Karpas-422 (cell line): Measurements from ENCODE around the gene FMO3. TPM values are rescaled to one million over a fixed set of nuclear protein-coding genes. Genes with fewer than 3 reads are reported as not detected.
A peak's percentile ranks its signal among the peaks of the same experiment; 100 is the strongest.

ENCODE experiments used
- DNase-seq: peaks from one replicate; pipeline ENCODE4 v3.0.0-alpha.2; 2015
- H2AFZ ChIP-seq: fragments of 200-600 bp; sonication (generic); 2 replicates; pipeline ENCODE4 v1.6.1; 2014; ENCODE audit warnings: antibody characterized with exemption, low read length, mixed read lengths
- H3K27ac ChIP-seq: fragments of 200-600 bp; sonication (generic); 2 replicates; pipeline ENCODE4 v1.5.1; 2014; ENCODE audit warnings: mild to moderate bottlenecking, low read length, moderate library complexity
- H3K27me3 ChIP-seq: fragments of 200-600 bp; sonication (generic); 2 replicates; pipeline ENCODE4 v1.6.1; 2014; ENCODE audit warnings: low read length, mixed read lengths
- H3K36me3 ChIP-seq: fragments of 200-600 bp; sonication (generic); 2 replicates; pipeline ENCODE4 v1.6.1; 2014; ENCODE audit warnings: low read length, mixed read lengths; ENCODE audit not compliant: insufficient read depth
- H3K4me1 ChIP-seq: fragments of 200-600 bp; sonication (generic); 2 replicates; pipeline ENCODE4 v1.6.1; 2014; ENCODE audit warnings: mild to moderate bottlenecking, low read length, mixed read lengths
- H3K4me2 ChIP-seq: fragments of 200-600 bp; sonication (generic); 2 replicates; pipeline ENCODE4 v1.6.1; 2014; ENCODE audit warnings: low read length, low read depth, mild to moderate bottlenecking; ENCODE audit not compliant: poor library complexity, severe bottlenecking
- H3K4me3 ChIP-seq: fragments of 200-600 bp; sonication (generic); 2 replicates; pipeline ENCODE4 v1.5.1; 2014; ENCODE audit warnings: mild to moderate bottlenecking, antibody characterized with exemption, low read length, mixed read lengths
- H3K79me2 ChIP-seq: fragments of 200-600 bp; sonication (generic); 2 replicates; pipeline ENCODE4 v1.6.1; 2014; ENCODE audit warnings: mild to moderate bottlenecking, low read length, mixed read lengths
- H3K9ac ChIP-seq: fragments of 200-600 bp; sonication (generic); 2 replicates; pipeline ENCODE4 v1.6.0; 2014; ENCODE audit warnings: low read length
- H3K9me2 ChIP-seq: fragments of 200-600 bp; sonication (generic), shearing (Covaris generic); replicated peaks from 2 replicates; pipeline ENCODE4 v1.6.0; 2014; ENCODE audit warnings: mild to moderate bottlenecking, low read length, moderate library complexity; ENCODE audit not compliant: insufficient read depth
- H3K9me3 ChIP-seq: fragments of 300-700, 200-600 bp; sonication (generic); 2 replicates; pipeline ENCODE4 v1.6.1; 2014; ENCODE audit warnings: low read length, mixed read lengths
- H4K20me1 ChIP-seq: fragments of 200-600 bp; sonication (generic); 2 replicates; pipeline ENCODE4 v1.6.1; 2014; ENCODE audit warnings: mild to moderate bottlenecking, antibody characterized with exemption, low read length, low read depth; ENCODE audit not compliant: insufficient read depth
- total RNA-seq: library from RNA; depleted of rRNA; stranded (reverse); fragments of >200 nt; shearing (Covaris generic); gene quantifications from 2 replicates; pipeline ENCODE4 v1.2.3, GENCODE V29; 2014; ENCODE audit warnings: low replicate concordance; rRNA removed

FMO3 gene
- not detected in 2 replicates for total RNA-seq

DNA sequence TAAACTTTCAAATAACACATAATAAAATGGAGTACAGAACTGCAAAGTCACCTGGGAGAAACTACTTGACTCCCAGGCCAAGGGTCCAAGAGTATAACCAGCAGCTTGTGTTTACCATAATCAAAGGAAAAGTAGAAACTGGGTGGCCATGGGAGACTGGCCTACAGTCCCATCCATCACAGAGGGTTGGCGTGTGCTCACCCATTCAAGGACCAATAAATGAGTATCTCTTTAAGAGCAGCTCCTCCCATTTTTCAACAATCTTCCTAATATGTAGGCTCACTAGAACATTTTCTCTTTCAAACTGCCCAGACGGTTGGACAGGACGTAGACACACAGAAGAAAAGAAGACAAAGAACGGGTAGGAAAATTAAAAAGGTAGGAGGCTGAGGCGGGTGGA, at the start of gene FMO3:
Gene FMO3, plus strand, starts transcription at position 302 of the 400 bp plus-strand sequence. CDS start 1,754 bp downstream, outside the sequence.
- H3K4me3 ChIP-seq, result no peak within 1 kb of the TSS
- no peaks in the 10 kb centered on the region for H3K27me3 ChIP-seq
- no peak within 1 kb of the TSS for H3K4me2 ChIP-seq
- no peaks in the 10 kb centered on the region for H3K79me2 ChIP-seq
- H3K27ac ChIP-seq, result no peak within 1 kb of the TSS
- peak; percentile 21 for DNase-seq
- no peaks in the 10 kb centered on the region for H3K36me3 ChIP-seq
- no peaks in the 10 kb centered on the region for H3K4me1 ChIP-seq
- no peaks in the 10 kb centered on the region for H3K9me3 ChIP-seq
- H3K9me2 ChIP-seq, result no peaks in the 10 kb centered on the region
- H3K9ac ChIP-seq, result no peak within 1 kb of the TSS
- H2AFZ ChIP-seq, result no peak within 1 kb of the TSS
- no peaks in the 10 kb centered on the region for H4K20me1 ChIP-seq

DNA sequence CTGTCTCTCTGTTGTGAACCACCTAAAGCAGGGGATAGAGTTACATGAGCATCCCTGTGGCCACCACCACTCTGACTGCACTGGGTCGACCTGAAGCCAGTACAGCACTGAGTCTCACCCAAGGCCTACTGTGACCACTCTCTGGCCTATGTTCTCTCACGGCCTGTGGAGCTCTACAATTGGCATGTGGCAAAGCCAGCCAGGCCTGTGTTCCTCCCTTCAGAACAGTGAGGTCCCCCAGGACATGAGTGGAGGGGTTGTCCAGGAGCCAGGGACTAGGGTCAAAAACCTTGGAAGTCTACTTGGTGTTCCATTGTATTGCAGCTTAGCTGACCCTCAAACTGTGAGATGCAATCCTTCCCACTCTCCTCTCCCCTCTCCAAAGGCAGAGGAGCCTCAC, 42.7 kb upstream of the FMO3 start:
- Histone ChIP-seq H3K27ac (no peak overlapping the region), H3K9me2 (no peaks in the 10 kb centered on the region), H3K36me3 (no peaks in the 10 kb centered on the region), H3K4me1 (no peaks in the 10 kb centered on the region), H2AFZ (no peak overlapping the region), H3K27me3 (no peaks in the 10 kb centered on the region), H3K4me2 (no peak overlapping the region), H4K20me1 (no peaks in the 10 kb centered on the region), H3K4me3 (no peak overlapping the region), H3K9ac (no peak overlapping the region), H3K79me2 (no peaks in the 10 kb centered on the region), H3K9me3 (peaks cover 6% of the 10 kb centered on the region; the same call in 1 of the 2 replicates)
- no peak for DNase-seq

DNA sequence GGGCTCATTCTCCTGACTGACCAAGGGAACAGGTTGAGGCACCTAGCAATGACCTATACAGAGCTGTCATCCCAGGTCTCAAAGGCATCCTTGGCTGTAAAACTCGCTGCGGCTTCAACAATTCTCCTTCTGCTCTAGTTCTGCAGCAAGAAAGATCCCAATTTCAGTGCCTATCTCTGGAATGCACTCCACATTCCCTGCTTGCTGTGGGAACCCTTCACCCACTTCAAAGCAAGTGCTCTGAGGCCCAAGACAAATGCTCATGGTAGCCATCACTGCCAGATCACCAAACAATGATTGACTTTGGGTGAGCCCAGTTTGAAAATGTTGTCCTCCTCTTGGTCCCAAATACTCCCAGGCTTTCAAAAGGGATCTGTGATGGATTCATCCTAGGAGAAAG, 37.7 kb upstream of the FMO3 start:
- Histone ChIP-seq H3K36me3 (no peaks in the 10 kb centered on the region), H2AFZ (no peak overlapping the region), H3K4me3 (no peak overlapping the region)

DNA sequence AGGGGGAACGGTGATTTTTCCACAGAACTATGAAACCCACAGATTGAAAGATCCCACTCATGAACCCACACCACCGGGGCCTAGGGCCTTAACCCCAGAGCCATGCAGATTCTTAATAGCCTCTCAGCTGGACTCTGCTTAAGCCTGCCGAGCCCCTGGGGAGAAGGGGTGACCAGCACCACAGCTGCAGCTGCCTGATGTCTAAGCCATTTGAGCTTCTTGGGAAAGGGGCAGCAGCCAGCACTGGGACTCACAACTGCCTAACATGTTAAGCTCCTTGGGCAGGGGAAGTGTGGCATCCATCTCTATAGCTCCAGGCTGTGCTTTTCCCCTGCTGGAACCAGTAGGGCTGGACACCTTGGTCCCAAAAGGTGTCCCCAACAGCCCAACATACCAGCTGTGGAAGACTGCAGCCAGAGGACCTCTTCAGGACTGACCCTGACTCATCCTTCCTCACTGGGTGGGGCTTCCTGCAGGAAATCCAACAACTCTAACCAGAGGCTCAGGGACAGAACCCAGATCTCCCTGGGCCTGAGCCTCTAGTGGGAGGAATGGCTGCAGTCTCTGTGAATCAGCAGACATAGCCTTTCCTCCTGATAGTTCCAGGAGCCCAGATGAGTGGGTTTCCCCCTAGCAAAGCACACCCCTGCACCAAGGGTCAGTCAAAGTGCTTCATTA, 34.6 kb upstream of the FMO3 start:
- H3K36me3 ChIP-seq, result no peaks in the 10 kb centered on the region
- no peaks in the 10 kb centered on the region for H4K20me1 ChIP-seq
- no peaks in the 10 kb centered on the region for H3K79me2 ChIP-seq
- H3K4me3 ChIP-seq, result no peak overlapping the region
- no peak for DNase-seq
- no peak overlapping the region for H2AFZ ChIP-seq
- no peaks in the 10 kb centered on the region for H3K9me3 ChIP-seq
- H3K9me2 ChIP-seq, result no peaks in the 10 kb centered on the region
- H3K27me3 ChIP-seq, result no peaks in the 10 kb centered on the region
- H3K4me1 ChIP-seq, result no peaks in the 10 kb centered on the region
- no peak overlapping the region for H3K4me2 ChIP-seq
- no peak overlapping the region for H3K9ac ChIP-seq
- H3K27ac ChIP-seq, result no peak overlapping the region

More for the DNA sequence above, 37.7 kb upstream of the FMO3 start:
- H3K4me1 ChIP-seq, result no peaks in the 10 kb centered on the region
- H3K9ac ChIP-seq, result no peak overlapping the region
- no peaks in the 10 kb centered on the region for H3K27me3 ChIP-seq
- H3K9me3 ChIP-seq, result no peaks in the 10 kb centered on the region
- H3K27ac ChIP-seq, result no peak overlapping the region
- H3K79me2 ChIP-seq, result no peaks in the 10 kb centered on the region
- DNase-seq, result no peak
- H3K4me2 ChIP-seq, result no peak overlapping the region
- no peaks in the 10 kb centered on the region for H3K9me2 ChIP-seq
- no peaks in the 10 kb centered on the region for H4K20me1 ChIP-seq

DNA sequence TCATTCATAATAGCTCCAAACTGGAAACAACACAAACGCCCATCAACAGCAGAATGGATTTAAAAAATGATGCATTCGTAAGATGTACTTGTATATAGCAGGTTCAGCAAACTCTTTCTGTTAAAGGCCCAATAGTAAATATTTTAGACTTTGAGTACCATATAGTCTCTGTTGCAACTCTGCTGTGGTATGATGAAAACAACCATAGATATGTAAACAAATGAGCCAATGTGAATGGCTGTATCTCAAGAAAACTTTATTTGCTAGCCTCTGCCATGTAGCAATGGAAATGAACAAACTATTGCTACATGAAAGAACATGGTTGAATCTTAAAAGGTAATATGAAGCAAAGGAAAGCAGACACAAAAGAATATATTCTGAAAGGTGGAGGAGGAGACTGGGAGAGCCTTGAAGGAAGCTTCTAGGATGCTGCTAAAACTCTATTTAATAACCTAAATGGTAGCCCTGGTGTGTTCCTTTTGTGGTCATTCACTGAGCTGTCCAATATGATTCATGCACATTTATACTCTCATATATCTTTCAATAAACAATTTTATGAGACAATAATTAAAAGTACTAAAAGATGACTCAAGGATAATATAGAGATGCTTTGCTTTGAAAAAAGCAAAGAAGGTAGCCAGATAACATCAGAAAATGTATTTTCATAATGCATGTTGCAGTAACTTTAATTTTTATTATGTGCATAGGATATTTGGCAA, 29.1 kb upstream of the FMO3 start:
- H3K27me3 ChIP-seq, result no peaks in the 10 kb centered on the region
- no peak overlapping the region for H2AFZ ChIP-seq
- H3K4me2 ChIP-seq, result no peak overlapping the region
- H3K4me1 ChIP-seq, result no peaks in the 10 kb centered on the region
- no peaks in the 10 kb centered on the region for H3K36me3 ChIP-seq
- DNase-seq, result no peak
- H3K9me3 ChIP-seq, result no peaks in the 10 kb centered on the region
- no peaks in the 10 kb centered on the region for H4K20me1 ChIP-seq
- H3K4me3 ChIP-seq, result no peak overlapping the region
- H3K27ac ChIP-seq, result no peak overlapping the region
- H3K79me2 ChIP-seq, result no peaks in the 10 kb centered on the region
- no peaks in the 10 kb centered on the region for H3K9me2 ChIP-seq
- no peak overlapping the region for H3K9ac ChIP-seq

DNA sequence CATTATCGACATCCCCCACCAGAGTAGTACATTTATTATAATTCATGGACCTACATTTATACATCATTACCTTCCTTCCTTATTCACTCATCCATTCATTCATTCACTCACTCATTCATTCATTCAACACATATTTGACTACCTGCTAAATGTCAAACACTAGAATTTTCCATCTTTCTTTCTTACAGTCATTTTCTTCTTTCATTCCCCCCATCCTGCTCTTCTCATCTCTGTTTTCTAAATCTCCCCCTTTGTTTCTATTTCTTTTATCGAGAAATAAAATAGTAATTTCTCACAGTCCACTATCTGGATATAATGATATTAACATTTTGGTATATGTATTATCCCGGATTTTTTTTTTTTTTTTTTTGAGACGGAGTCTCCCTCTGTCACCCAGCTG, 27.8 kb upstream of the FMO3 start:
- Histone ChIP-seq H3K79me2 (no peaks in the 10 kb centered on the region), H3K4me1 (no peaks in the 10 kb centered on the region), H2AFZ (no peak overlapping the region), H3K27me3 (no peaks in the 10 kb centered on the region), H4K20me1 (no peaks in the 10 kb centered on the region), H3K9me2 (no peaks in the 10 kb centered on the region), H3K27ac (no peak overlapping the region), H3K9me3 (no peaks in the 10 kb centered on the region), H3K9ac (no peak overlapping the region), H3K4me3 (no peak overlapping the region), H3K36me3 (no peaks in the 10 kb centered on the region), H3K4me2 (no peak overlapping the region)
- DNase-seq, result no peak

DNA sequence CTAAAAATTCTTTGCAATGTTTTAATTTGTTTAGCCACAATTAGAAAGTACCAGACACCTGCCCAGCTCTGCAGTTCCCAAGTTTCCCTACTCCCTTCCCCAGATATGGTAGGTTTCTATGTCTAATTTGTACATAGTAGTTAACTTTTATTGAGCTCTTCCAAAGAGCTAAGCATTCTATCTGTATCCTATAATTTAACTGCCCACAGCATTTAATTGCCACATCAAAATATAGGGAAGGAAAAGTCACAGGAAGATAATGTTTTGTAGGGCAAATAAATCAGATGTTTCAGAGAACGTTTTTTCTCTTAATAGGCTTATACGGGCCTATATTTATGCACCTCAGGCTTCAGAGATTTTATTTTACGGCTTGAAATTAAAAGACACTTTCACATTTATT, 15.7 kb upstream of the FMO3 start:
- H3K4me1 ChIP-seq, result no peaks in the 10 kb centered on the region
- H3K9me3 ChIP-seq, result no peaks in the 10 kb centered on the region
- no peak overlapping the region for H3K4me3 ChIP-seq
- no peaks in the 10 kb centered on the region for H3K79me2 ChIP-seq
- H3K9me2 ChIP-seq, result no peaks in the 10 kb centered on the region
- H3K4me2 ChIP-seq, result no peak overlapping the region
- H3K27me3 ChIP-seq, result no peaks in the 10 kb centered on the region
- H3K36me3 ChIP-seq, result no peaks in the 10 kb centered on the region
- no peak overlapping the region for H3K9ac ChIP-seq
- no peaks in the 10 kb centered on the region for H4K20me1 ChIP-seq
- no peak for DNase-seq
- no peak overlapping the region for H3K27ac ChIP-seq
- H2AFZ ChIP-seq, result no peak overlapping the region

DNA sequence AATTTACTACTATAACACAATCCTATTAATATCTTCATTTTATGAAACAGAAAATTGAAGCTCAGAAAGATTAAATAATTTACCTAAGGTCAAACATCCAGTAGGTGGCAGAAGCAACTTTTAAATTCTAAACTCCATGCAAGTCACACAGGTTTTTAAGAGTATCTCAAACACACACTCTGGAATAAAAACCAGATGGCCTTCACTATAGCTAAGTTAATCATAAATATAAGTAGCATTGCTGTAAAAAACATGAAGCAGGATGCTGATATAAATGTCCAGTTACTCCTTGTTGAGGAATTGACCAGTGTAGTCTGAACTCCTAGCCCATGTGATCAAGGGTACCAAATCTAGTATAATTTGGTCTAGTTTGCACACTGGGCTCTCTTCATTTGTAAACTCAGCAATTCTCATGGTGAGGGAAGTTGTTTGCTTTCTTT, 9.4 kb upstream of the FMO3 start:
- no peaks in the 10 kb centered on the region for H3K9me3 ChIP-seq
- no peak overlapping the region for H3K4me3 ChIP-seq
- no peak overlapping the region for H3K4me2 ChIP-seq
- peak; percentile 63 for DNase-seq
- no peaks in the 10 kb centered on the region for H3K4me1 ChIP-seq
- H3K27ac ChIP-seq, result no peak overlapping the region
- H2AFZ ChIP-seq, result no peak overlapping the region
- H3K27me3 ChIP-seq, result no peaks in the 10 kb centered on the region
- H3K79me2 ChIP-seq, result no peaks in the 10 kb centered on the region
- H4K20me1 ChIP-seq, result no peaks in the 10 kb centered on the region
- H3K9me2 ChIP-seq, result no peaks in the 10 kb centered on the region
- no peak overlapping the region for H3K9ac ChIP-seq
- H3K36me3 ChIP-seq, result no peaks in the 10 kb centered on the region
